Natural killer cell treated with Interleukin-12 subunit alpha and Interleukin-12 subunit beta and Interleukin-15 and Interleukin-18, amount 100 ng/mL, for 72 hours (primary cell): ENCODE measurements around the gene PLCG2. TPM values are rescaled to one million over a fixed set of nuclear protein-coding genes. Genes with fewer than 3 reads are reported as not detected.
"Not testable (repeated sequence)": the region's sequence is repeated elsewhere in the genome, so short reads cannot be mapped to it uniquely, and the experiment has no call there.

Experiments
- ATAC-seq, 2 donors: fragments of 150-1000 bp; cut with Tn5 transposase in 1 of 2; sonication (Bioruptor Pico), chemical (Tn5 transposase) in 1 of 2; 2 replicates each; pipeline ENCODE4 v1.10.0; 2021
- DNase-seq: peaks from one replicate; pipeline ENCODE4 v3.0.0; 2022; ENCODE audit warnings: low spot score
- H3K27ac Mint-ChIP-seq, 2 donors: 1 replicate in 1 of 2; 2 replicates in 1 of 2; pipeline ENCODE4 v1.8.0; 2022; ENCODE audit warnings: mixed read lengths in 2 of 2, mild to moderate bottlenecking in 1 of 2, moderate library complexity in 1 of 2
- H3K27me3 Mint-ChIP-seq, 2 donors: 1 replicate in 1 of 2; 2 replicates in 1 of 2; pipeline ENCODE4 v1.8.0; 2022; ENCODE audit warnings: mixed read lengths in 2 of 2
- H3K36me3 Mint-ChIP-seq: one replicate; pipeline ENCODE4 v1.8.0; 2022; ENCODE audit warnings: mixed read lengths
- H3K4me1 Mint-ChIP-seq, 2 donors: 1 replicate in 1 of 2; 2 replicates in 1 of 2; pipeline ENCODE4 v1.8.0; 2022; ENCODE audit warnings: low read depth in 2 of 2, mixed read lengths in 2 of 2, mild to moderate bottlenecking in 1 of 2
- H3K4me3 Mint-ChIP-seq: one replicate; pipeline ENCODE4 v1.8.0; 2022; ENCODE audit warnings: mixed read lengths
- H3K9me3 Mint-ChIP-seq: 2 replicates; pipeline ENCODE4 v1.8.0; 2022; ENCODE audit warnings: mixed read lengths
- total RNA-seq, 2 donors: library from RNA; stranded (reverse); gene quantifications; one replicate each; pipeline ENCODE4 v1.2.3, GENCODE V29; 2022

PLCG2 gene
- 100 to 1,000 TPM in 1 of 2 donors, 10 to 100 TPM in 1; 73.4 to 101 TPM for total RNA-seq

- peak within 1 kb of the TSS; percentile 28 to 85 for H3K27ac Mint-ChIP-seq
- H3K4me1 Mint-ChIP-seq: peaks cover 29 to 30% of the 10 kb centered on the region in 2 donors
These were observed at the start of gene PLCG2 for GRCh38 chr16:81778861-81779535. TSS of gene PLCG2 (plus strand) at chr16:81779291. CDS start at chr16:81785990, 6,699 bp downstream.

GRCh38 chr16:81729451-81729850 is 49.6 kb upstream of the PLCG2 start:
- DNase-seq (no peak), ATAC-seq (no peak)
- Mint-ChIP-seq H3K9me3 (no peaks in the 10 kb centered on the region), H3K4me1 (peaks cover 13 to 18% of the 10 kb centered on the region in 2 donors), H3K27ac (peak overlapping the region; percentile 56 to 81), H3K36me3 (no peaks in the 10 kb centered on the region), H3K4me3 (peak overlapping the region; percentile 87), H3K27me3 (peaks cover 0 to 5% of the 10 kb centered on the region in 2 donors)

More at GRCh38 chr16:81778861-81779535, at the start of gene PLCG2:
- peak; percentile 99 to 100 for ATAC-seq
- Mint-ChIP-seq H3K27me3 (no peaks in the 10 kb centered on the region), H3K36me3 (no peaks in the 10 kb centered on the region), H3K4me3 (peak within 1 kb of the TSS; percentile 94), H3K9me3 (no peaks in the 10 kb centered on the region)
- peak; percentile 90 for DNase-seq

GRCh38 chr16:81730090-81731051 is 48.7 kb upstream of the PLCG2 start:
- H3K4me3 Mint-ChIP-seq: peak overlapping the region; percentile 87
- H3K27me3 Mint-ChIP-seq: peaks cover 0 to 5% of the 10 kb centered on the region in 2 donors
- no peaks in the 10 kb centered on the region for H3K9me3 Mint-ChIP-seq
- peak overlapping the region in 1 of 2 donors; percentile 74 for H3K27ac Mint-ChIP-seq
- DNase-seq: no peak
- H3K4me1 Mint-ChIP-seq: peaks cover 13 to 21% of the 10 kb centered on the region in 2 donors
- H3K36me3 Mint-ChIP-seq: no peaks in the 10 kb centered on the region
- peak; percentile 81 to 83 for ATAC-seq

- Mint-ChIP-seq H3K27ac (no peak overlapping the region), H3K4me3 (no peak overlapping the region), H3K36me3 (no peaks in the 10 kb centered on the region), H3K4me1 (peaks cover 13 to 21% of the 10 kb centered on the region in 2 donors), H3K9me3 (no peaks in the 10 kb centered on the region), H3K27me3 (peaks cover 0 to 3% of the 10 kb centered on the region in 2 donors)
- ATAC-seq (no peak), DNase-seq (no peak)
These were observed 47.4 kb upstream of the PLCG2 start for GRCh38 chr16:81731649-81732048.

- H3K9me3 Mint-ChIP-seq: no peaks in the 10 kb centered on the region
- ATAC-seq (no peak), DNase-seq (no peak)
- H3K27me3 Mint-ChIP-seq: peaks cover 0 to 3% of the 10 kb centered on the region in 2 donors
- no peaks in the 10 kb centered on the region for H3K36me3 Mint-ChIP-seq
- no peak overlapping the region for H3K27ac Mint-ChIP-seq
- no peak overlapping the region for H3K4me3 Mint-ChIP-seq
- peaks cover 13 to 22% of the 10 kb centered on the region in 2 donors for H3K4me1 Mint-ChIP-seq
These were observed 46.4 kb upstream of the PLCG2 start for GRCh38 chr16:81732699-81733098.

GRCh38 chr16:81733295-81733694 is 45.8 kb upstream of the PLCG2 start:
- Mint-ChIP-seq H3K4me1 (peaks cover 19 to 28% of the 10 kb centered on the region in 2 donors), H3K27me3 (peaks cover 0 to 3% of the 10 kb centered on the region in 2 donors), H3K9me3 (no peaks in the 10 kb centered on the region), H3K4me3 (no peak overlapping the region), H3K36me3 (no peaks in the 10 kb centered on the region), H3K27ac (no peak overlapping the region)
- DNase-seq (no peak), ATAC-seq (no peak)

- peaks cover 0 to 3% of the 10 kb centered on the region in 2 donors for H3K27me3 Mint-ChIP-seq
- no peak overlapping the region for H3K27ac Mint-ChIP-seq
- no peaks in the 10 kb centered on the region for H3K9me3 Mint-ChIP-seq
- peaks cover 13 to 19% of the 10 kb centered on the region in 2 donors for H3K4me1 Mint-ChIP-seq
- no peak for DNase-seq
- H3K36me3 Mint-ChIP-seq: no peaks in the 10 kb centered on the region
- no peak for ATAC-seq
- H3K4me3 Mint-ChIP-seq: no peak overlapping the region
These were observed 44.3 kb upstream of the PLCG2 start for GRCh38 chr16:81734632-81735434.

- Mint-ChIP-seq H3K4me3 (peak overlapping the region; percentile 65), H3K4me1 (peaks cover 7 to 14% of the 10 kb centered on the region in 2 donors), H3K36me3 (no peaks in the 10 kb centered on the region), H3K9me3 (no peaks in the 10 kb centered on the region), H3K27me3 (no peaks in the 10 kb centered on the region), H3K27ac (peak overlapping the region; percentile 39 to 57)
- ATAC-seq (peak; percentile 86 to 89), DNase-seq (peak; percentile 79)
These were observed 41.1 kb upstream of the PLCG2 start for GRCh38 chr16:81737885-81738536.

GRCh38 chr16:81738783-81739496 is 40.2 kb upstream of the PLCG2 start:
- peaks cover 7 to 14% of the 10 kb centered on the region in 2 donors for H3K4me1 Mint-ChIP-seq
- H3K27me3 Mint-ChIP-seq: no peaks in the 10 kb centered on the region
- H3K9me3 Mint-ChIP-seq: no peaks in the 10 kb centered on the region
- no peak overlapping the region for H3K27ac Mint-ChIP-seq
- H3K36me3 Mint-ChIP-seq: no peaks in the 10 kb centered on the region
- H3K4me3 Mint-ChIP-seq: no peak overlapping the region
- ATAC-seq (peak in 1 of 2 donors; percentile 15), DNase-seq (no peak)

GRCh38 chr16:81739503-81739902 is 39.6 kb upstream of the PLCG2 start:
- H3K9me3 Mint-ChIP-seq: no peaks in the 10 kb centered on the region
- H3K4me3 Mint-ChIP-seq: no peak overlapping the region
- H3K4me1 Mint-ChIP-seq: peaks cover 7 to 14% of the 10 kb centered on the region in 2 donors
- no peak overlapping the region for H3K27ac Mint-ChIP-seq
- DNase-seq (no peak), ATAC-seq (no peak)
- H3K27me3 Mint-ChIP-seq: no peaks in the 10 kb centered on the region
- no peaks in the 10 kb centered on the region for H3K36me3 Mint-ChIP-seq

- Mint-ChIP-seq H3K4me3 (no peak overlapping the region), H3K27me3 (no peaks in the 10 kb centered on the region), H3K4me1 (peaks cover 7 to 12% of the 10 kb centered on the region in 2 donors), H3K36me3 (no peaks in the 10 kb centered on the region), H3K27ac (no peak overlapping the region), H3K9me3 (no peaks in the 10 kb centered on the region)
- no peak for DNase-seq
- ATAC-seq: no peak
These were observed 38.9 kb upstream of the PLCG2 start for GRCh38 chr16:81740169-81740568.

- H3K4me3 Mint-ChIP-seq, H3K36me3 Mint-ChIP-seq, H3K27me3 Mint-ChIP-seq, H3K27ac Mint-ChIP-seq, ATAC-seq, H3K9me3 Mint-ChIP-seq, DNase-seq: not testable (repeated sequence)
- H3K4me1 Mint-ChIP-seq: peaks cover 17 to 18% of the 10 kb centered on the region in 2 donors
These were observed 37.7 kb upstream of the PLCG2 start for GRCh38 chr16:81741430-81741770.
